Kidney (tissue), 14 donors: ENCODE measurements around the gene PHETA1. TPM values are rescaled to one million over a fixed set of nuclear protein-coding genes. Genes with fewer than 3 reads are reported as not detected.

Experiments
- DNase-seq, 5 donors: peaks; one replicate each; pipeline ENCODE4 v3.0.0-alpha.2; 2013 to 2020
- FAIRE-seq: peaks from 2 replicates; lab custom pipeline; 2012; peaks lifted over from hg19 to GRCh38; lab: Jason Lieb, UNC
- H3K27ac ChIP-seq, 2 donors: one replicate each; pipeline ENCODE4 v1.7.0; 2013; ENCODE audit warnings: low read depth in 2 of 2, low read length in 2 of 2, inconsistent platforms in 1 of 2
- H3K27me3 ChIP-seq: one replicate; pipeline ENCODE4 v1.7.1; 2013; ENCODE audit warnings: low read length, inconsistent platforms; ENCODE audit not compliant: control insufficient read depth, insufficient read depth
- H3K36me3 ChIP-seq, 3 donors: one replicate each; pipeline versions ENCODE4 v1.7.0 to v1.7.1; 2013; ENCODE audit warnings: low read length in 3 of 3, control low read depth in 1 of 3, inconsistent platforms in 1 of 3; ENCODE audit not compliant: insufficient read depth in 3 of 3, control insufficient read depth in 2 of 3
- H3K4me1 ChIP-seq, 3 donors: one replicate each; pipeline versions ENCODE4 v1.7.0 to v1.7.1; 2013; ENCODE audit warnings: low read length in 3 of 3, inconsistent platforms in 1 of 3, low read depth in 1 of 3; ENCODE audit not compliant: control insufficient read depth in 2 of 3, insufficient read depth in 2 of 3
- H3K4me3 ChIP-seq, 3 donors: one replicate each; pipeline versions ENCODE4 v1.7.0 to v1.8.1; 2013; ENCODE audit warnings: low read length in 3 of 3, control low read depth in 1 of 3, inconsistent platforms in 1 of 3
- H3K9ac ChIP-seq, 3 donors: one replicate each; pipeline versions ENCODE4 v1.7.0 to v1.7.1; 2013; ENCODE audit warnings: low read length in 3 of 3, control low read depth in 1 of 3, inconsistent platforms in 1 of 3
- H3K9me3 ChIP-seq, 3 donors: one replicate each; pipeline versions ENCODE4 v1.7.0 to v1.7.1; 2013; ENCODE audit warnings: low read length in 3 of 3, control low read depth in 1 of 3, inconsistent platforms in 1 of 3; ENCODE audit not compliant: control insufficient read depth in 2 of 3, insufficient read depth in 1 of 3
- CTCF ChIP-seq: IDR thresholded peaks from 3 replicates; pipeline ENCODE4 v1.5.1; 2012; ENCODE audit warnings: mild to moderate bottlenecking, moderate library complexity, borderline replicate concordance; ENCODE audit not compliant: insufficient read depth; ENCODE audit errors: extremely low read depth
- intact Hi-C: fragments of 100-400 bp; cut with DNase I; formaldehyde crosslinking; loops from one replicate; pipeline ENCODE4 v1.11.1; 2022
- polyA plus RNA-seq: library from polyadenylated mRNA; stranded (reverse); fragments of 350-450 nt; fragmentation: Illumina TruSeq; extraction: RNeasy Lipid Tissue Mini Kit (QIAGEN cat#74804); gene quantifications from one replicate; pipeline ENCODE4 v1.2.3, GENCODE V29; 2014; ENCODE audit warnings: low read depth, low replicate concordance; ENCODE audit not compliant: insufficient read depth
- total RNA-seq: library from RNA; stranded (reverse); fragmentation: NEBNext Ultra II Directional; extraction: Animal tissue kit (Norgen Biotek cat#: 25700); gene quantifications from one replicate; pipeline ENCODE4 v1.2.1, GENCODE V29; 2021
- donor health status: control.
- donor health status: control.
- donor health status: control.
- donor health status: control.
- donor health status: control.
- donor health status: DM: yes; HTN: yes; CAD: no.
- donor health status: Normal renal cell carcinoma (clear cell type).

The PHETA1 gene
- total and polyA plus RNA-seq, 2 donors from 2014 or later = 6.3 to 19.0 TPM

DNA sequence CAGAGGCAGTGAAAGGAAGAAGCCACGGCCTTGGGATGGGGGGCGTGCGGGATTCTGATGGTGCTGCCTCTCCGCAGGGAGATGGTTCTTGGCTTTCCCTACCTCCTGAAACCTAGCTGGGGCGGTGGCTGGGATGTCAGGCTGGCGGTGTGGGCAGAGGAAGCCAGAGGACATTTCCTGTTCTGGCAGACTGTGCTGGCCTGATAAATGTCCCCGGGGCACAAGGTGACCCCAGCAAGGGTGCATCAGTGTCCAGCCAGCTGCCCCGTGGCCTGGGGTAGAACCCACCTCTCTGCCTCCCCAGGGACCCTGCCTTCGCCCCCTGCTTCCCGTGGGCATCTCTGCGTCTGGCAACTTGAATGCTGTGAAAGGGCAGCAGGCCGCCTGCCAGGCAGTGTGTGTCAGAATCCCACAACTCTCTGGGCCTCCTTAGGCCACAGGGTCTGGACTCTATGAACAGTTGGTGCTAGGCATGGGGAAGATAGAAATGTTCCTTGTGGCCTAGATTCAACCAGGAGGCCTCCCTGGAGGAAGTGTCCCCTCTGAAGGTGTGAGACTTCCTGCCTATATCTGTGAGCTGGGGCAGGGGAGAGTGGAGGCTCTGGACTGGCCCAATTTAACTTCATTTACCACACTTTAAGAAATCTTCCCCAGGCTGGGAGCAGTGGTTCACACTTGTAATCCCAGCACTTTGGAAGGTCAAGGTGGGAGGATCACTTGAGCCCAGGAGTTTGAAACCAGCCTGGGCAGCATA lies 41.7 kb upstream of the PHETA1 start:
- Histone ChIP-seq H3K9ac (peak overlapping the region in 2 of 3 donors; percentile 35 to 42), H3K4me1 (peaks cover 0 to 49% (median 4%) of the 10 kb centered on the region in 3 donors), H3K27ac (peak overlapping the region; percentile 68 to 76), H3K4me3 (no peak overlapping the region), H3K36me3 (no peaks in the 10 kb centered on the region), H3K9me3 (no peaks in the 10 kb centered on the region), H3K27me3 (no peaks in the 10 kb centered on the region)
- no peak for FAIRE-seq
- TF ChIP-seq CTCF = no peak
- intact Hi-C loops = no loop called here
- DNase-seq = peak in 1 of 5 donors; percentile 78

GRCh38 chr12:111409780-111410430 lies 41.0 kb upstream of the PHETA1 start:
- Histone ChIP-seq H3K9ac (peak overlapping the region in 1 of 3 donors; percentile 35), H3K4me3 (peak overlapping the region in 1 of 3 donors; percentile 35), H3K9me3 (no peaks in the 10 kb centered on the region), H3K36me3 (no peaks in the 10 kb centered on the region), H3K27ac (peak overlapping the region; percentile 68 to 76), H3K27me3 (no peaks in the 10 kb centered on the region), H3K4me1 (peaks cover 0 to 50% (median 4%) of the 10 kb centered on the region in 3 donors)
- FAIRE-seq (no peak), DNase-seq (peak in 3 of 5 donors; percentile 42 to 93 (median 71))
- no peak for TF ChIP-seq CTCF
- intact Hi-C loops = no loop called here

GRCh38 chr12:111409403-111409779 lies 40.5 kb upstream of the PHETA1 start:
- TF ChIP-seq CTCF = no peak
- DNase-seq = peak in 1 of 5 donors; percentile 87
- H3K27me3 ChIP-seq = no peaks in the 10 kb centered on the region
- peaks cover 0 to 54% (median 9%) of the 10 kb centered on the region in 3 donors for H3K4me1 ChIP-seq
- H3K36me3 ChIP-seq = no peaks in the 10 kb centered on the region
- intact Hi-C loops = no loop called here
- no peaks in the 10 kb centered on the region for H3K9me3 ChIP-seq
- H3K4me3 ChIP-seq = peak overlapping the region in 1 of 3 donors; percentile 35
- FAIRE-seq = no peak
- H3K9ac ChIP-seq = no peak overlapping the region
- peak overlapping the region; percentile 68 to 76 for H3K27ac ChIP-seq
